Endothelial cell of umbilical vein (primary cell): ENCODE measurements around the gene GPRIN2. TPM values are rescaled to one million over a fixed set of nuclear protein-coding genes. Genes with fewer than 3 reads are reported as not detected.

ENCODE experiments used
- BruUV-seq: library from RNA; stranded (reverse); fragments of 400-500 nt; replicated peaks from 2 replicates; lab custom pipeline; 2021; lab: Mats Ljungman, UMichigan
- CTCF ChIA-PET: fragments of 300-600, 350-600 bp; sonication (Branson Sonifier 250); formaldehyde crosslinking; loops from one replicate; lab custom pipeline; 2021; ENCODE audit warnings: antibody characterized with exemption, inconsistent platforms; lab: Charles Lee
- POLR2A ChIA-PET: fragments of 300-600, 350-600 bp; sonication (Branson Sonifier 250); formaldehyde crosslinking; loops from one replicate; lab custom pipeline; 2021; ENCODE audit warnings: antibody characterized with exemption, inconsistent platforms; lab: Charles Lee
- DNase-seq: peaks from one replicate; pipeline ENCODE4 v3.0.0-alpha.2; 2011; ENCODE audit warnings: low read depth, low spot score
- FAIRE-seq: peaks from 2 replicates; lab custom pipeline; 2011; peaks lifted over from hg19 to GRCh38; lab: Jason Lieb, UNC
- H2AFZ ChIP-seq: 2 replicates; pipeline ENCODE4 v1.6.0; 2012; ENCODE audit warnings: low read depth, low read length, control low read depth, inconsistent platforms
- H3K27ac ChIP-seq: 2 replicates; pipeline ENCODE4 v1.5.1; 2011; ENCODE audit warnings: low read depth, mild to moderate bottlenecking, control low read depth, low read length, moderate library complexity; ENCODE audit not compliant: insufficient read depth
- H3K27me3 ChIP-seq, 2 experiments: 2 replicates each; pipeline versions ENCODE4 v1.6.0 to v1.6.1; 2011; ENCODE audit warnings: low read length in 2 of 2, mixed read lengths in 1 of 2; ENCODE audit not compliant: control insufficient read depth in 2 of 2, insufficient read depth in 2 of 2
- H3K36me3 ChIP-seq, 2 experiments: 2 replicates in 1 of 2; 3 replicates in 1 of 2; pipeline ENCODE4 v1.5.1; 2011; ENCODE audit warnings: low read length in 2 of 2, mild to moderate bottlenecking in 1 of 2, moderate library complexity in 1 of 2; ENCODE audit not compliant: control insufficient read depth in 2 of 2, insufficient read depth in 2 of 2; ENCODE audit errors: extremely low read depth in 1 of 2
- H3K4me1 ChIP-seq: 3 replicates; pipeline ENCODE4 v1.5.1; 2011; ENCODE audit warnings: mild to moderate bottlenecking, low read length; ENCODE audit not compliant: control insufficient read depth, insufficient read depth; ENCODE audit errors: extremely low read depth
- H3K4me2 ChIP-seq: 2 replicates; pipeline ENCODE4 v1.6.1; 2011; ENCODE audit warnings: low read length, control low read depth, mixed read lengths; ENCODE audit not compliant: insufficient read depth
- H3K4me3 ChIP-seq, 3 experiments: fragments of 200-600 bp in 1 of 3; sonication (generic), shearing (Covaris generic) in 1 of 3; replicated peaks in 1 of 3; 2 replicates each; pipeline ENCODE4 v1.5.1; 2011 to 2016; ENCODE audit warnings: control low read depth in 3 of 3, low read length in 3 of 3, mild to moderate bottlenecking in 2 of 3, inconsistent platforms in 1 of 3, low read depth in 1 of 3, moderate library complexity in 1 of 3; ENCODE audit not compliant: insufficient read depth in 1 of 3
- H3K79me2 ChIP-seq: 2 replicates; pipeline ENCODE4 v1.6.0; 2012; ENCODE audit warnings: low read length, inconsistent platforms; ENCODE audit not compliant: control insufficient read depth, insufficient read depth
- H3K9ac ChIP-seq: replicated peaks from 2 replicates; pipeline ENCODE3; 2011; ENCODE audit warnings: low read length, control low read depth; ENCODE audit not compliant: insufficient read depth; ENCODE audit errors: extremely low read depth
- H3K9me1 ChIP-seq: replicated peaks from 3 replicates; pipeline ENCODE4 v1.6.0; 2011; ENCODE audit warnings: mild to moderate bottlenecking, low read length; ENCODE audit not compliant: control insufficient read depth, insufficient read depth; ENCODE audit errors: extremely low read depth
- H3K9me3 ChIP-seq: replicated peaks from 2 replicates; pipeline ENCODE4 v1.5.1; 2012; ENCODE audit warnings: low read length, inconsistent platforms; ENCODE audit not compliant: control insufficient read depth, insufficient read depth
- H4K20me1 ChIP-seq: replicated peaks from 2 replicates; pipeline ENCODE3; 2011; ENCODE audit warnings: mild to moderate bottlenecking, low read length; ENCODE audit not compliant: control insufficient read depth, insufficient read depth; ENCODE audit errors: extremely low read depth
- CTCF ChIP-seq, 2 donors: IDR thresholded peaks; 1 replicate in 1 of 2; 2 replicates in 1 of 2; pipeline ENCODE4 v1.5.1; 2011; ENCODE audit warnings: low read length in 2 of 2, mild to moderate bottlenecking in 2 of 2, moderate library complexity in 2 of 2, control low read depth in 1 of 2, inconsistent platforms in 1 of 2, low read depth in 1 of 2; ENCODE audit not compliant: insufficient read depth in 1 of 2; ENCODE audit errors: extremely low read depth in 1 of 2
- EZH2 ChIP-seq: IDR thresholded peaks from 2 replicates; pipeline ENCODE4 v1.6.1; 2012; ENCODE audit warnings: borderline replicate concordance, low read depth, mild to moderate bottlenecking, moderate library complexity, low read length, inconsistent platforms; ENCODE audit not compliant: severe bottlenecking
- FOS ChIP-seq: IDR thresholded peaks from 2 replicates; pipeline ENCODE4 v1.6.1; 2011; ENCODE audit warnings: mild to moderate bottlenecking, low read length, moderate library complexity, borderline replicate concordance; ENCODE audit not compliant: insufficient read depth
- GATA2 ChIP-seq: IDR thresholded peaks from 2 replicates; pipeline ENCODE4 v1.7.0; 2011; ENCODE audit warnings: low read depth, mild to moderate bottlenecking, moderate library complexity, mixed read lengths, low read length; ENCODE audit not compliant: insufficient read length, insufficient read depth
- JUN ChIP-seq: IDR thresholded peaks from 2 replicates; pipeline ENCODE4 v1.6.1; 2011; ENCODE audit warnings: borderline replicate concordance, low read depth; ENCODE audit not compliant: insufficient read length, insufficient read depth
- MYC ChIP-seq: IDR thresholded peaks from one replicate; pipeline ENCODE4 v1.6.1; 2011; ENCODE audit warnings: mild to moderate bottlenecking, low read depth, low read length
- POLR2A ChIP-seq: IDR thresholded peaks from 2 replicates; pipeline ENCODE4 v1.6.1; 2012; ENCODE audit warnings: low read depth, mild to moderate bottlenecking, control low read depth, low read length
- POLR2AphosphoS5 ChIP-seq: IDR thresholded peaks from 2 replicates; pipeline ENCODE4 v1.6.1; 2012; ENCODE audit warnings: low read depth, mild to moderate bottlenecking, control low read depth, low read length, moderate library complexity; ENCODE audit not compliant: insufficient read depth
- dilution Hi-C: fragments of 300-500 bp; cut with MboI; formaldehyde crosslinking; loops from one replicate; pipeline ENCODE4 v1.15.0; 2019; ENCODE audit warnings: low sequenced_read_pairs; ENCODE audit not compliant: extremely low pct_ligation_motif_present
- intact Hi-C: fragments of 100-400 bp; cut with micrococcal nuclease; formaldehyde crosslinking; loops from one replicate; pipeline ENCODE4 v1.10.0; 2022
- polyA plus RNA-seq, 4 experiments: library from polyadenylated mRNA; depleted of rRNA in 3 of 4; stranded (reverse) in 3 of 4; unstranded in 1 of 4; fragments of >200 nt; gene quantifications; 2 replicates each; pipeline versions ENCODE4 v1.2.1 to v1.2.3, GENCODE V29; 2011 to 2012; ENCODE audit warnings: missing spikeins in 1 of 4
- total RNA-seq: library from RNA; stranded (reverse); gene quantifications from 2 replicates; pipeline ENCODE4 v1.2.3, GENCODE V29; 2021

Gene GPRIN2
- total and polyA plus RNA-seq, 2 donors (not counting 3 experiments of a cell fraction or from before 2014, with no cell fraction given) = not detected

GRCh38 chr10:46515366-46515765 lies 41.1 kb downstream of the GPRIN2 start:
- H3K79me2 ChIP-seq = no peaks in the 10 kb centered on the region
- no TSS peak for BruUV-seq
- H3K4me2 ChIP-seq = no peak overlapping the region
- no peak overlapping the region for H3K27ac ChIP-seq
- TF ChIP-seq POLR2A (no peak), GATA2 (no peak), JUN (no peak), FOS (no peak), EZH2 (no peak)
- no peaks in the 10 kb centered on the region for H3K9me3 ChIP-seq
- H3K4me1 ChIP-seq = no peaks in the 10 kb centered on the region
- no peaks in the 10 kb centered on the region for H3K36me3 ChIP-seq
- dilution Hi-C loops (no loop called here), intact Hi-C loops (no loop called here)
- no peaks in the 10 kb centered on the region for H4K20me1 ChIP-seq
- H3K27me3 ChIP-seq = no peaks in the 10 kb centered on the region
- ChIA-PET POLR2A (no interaction called here), CTCF (no interaction called here)
- H3K9me1 ChIP-seq = no peaks in the 10 kb centered on the region
- no peak for FAIRE-seq
- no peak for DNase-seq
- no peak overlapping the region for H2AFZ ChIP-seq
- H3K9ac ChIP-seq = no peak overlapping the region
- H3K4me3 ChIP-seq = no peak overlapping the region

- H3K4me2 ChIP-seq = no peak overlapping the region
- FAIRE-seq = no peak
- intact Hi-C loops = no loop called here
- no peaks in the 10 kb centered on the region for H3K79me2 ChIP-seq
- no peaks in the 10 kb centered on the region for H3K36me3 ChIP-seq
- H3K27me3 ChIP-seq = no peaks in the 10 kb centered on the region
- DNase-seq = no peak
- H3K9me1 ChIP-seq = no peaks in the 10 kb centered on the region
- no peak overlapping the region for H3K27ac ChIP-seq
- no peaks in the 10 kb centered on the region for H3K9me3 ChIP-seq
- TF ChIP-seq EZH2 (no peak), CTCF (IDR thresholded peaks at IDR 0.05; ENCODE audit: extremely low read depth in 1 of 2, insufficient read depth in 1 of 2, low read depth in 1 of 2, low read length in 2 of 2) (no peak), JUN (no peak), POLR2AphosphoS5 (no peak), MYC (no peak), FOS (no peak), POLR2A (no peak)
- H4K20me1 ChIP-seq = no peaks in the 10 kb centered on the region
- dilution Hi-C loops = no loop called here
- no peaks in the 10 kb centered on the region for H3K4me1 ChIP-seq
- POLR2A ChIA-PET = no interaction called here
- H2AFZ ChIP-seq = no peak overlapping the region
- CTCF ChIA-PET = no interaction called here
- no TSS peak for BruUV-seq
- no peak overlapping the region for H3K4me3 ChIP-seq
- H3K9ac ChIP-seq = no peak overlapping the region
These were observed 41.6 kb downstream of the GPRIN2 start for GRCh38 chr10:46514899-46515298.
